ENCODE measurements around the gene RORB.

Gene RORB

DNA sequence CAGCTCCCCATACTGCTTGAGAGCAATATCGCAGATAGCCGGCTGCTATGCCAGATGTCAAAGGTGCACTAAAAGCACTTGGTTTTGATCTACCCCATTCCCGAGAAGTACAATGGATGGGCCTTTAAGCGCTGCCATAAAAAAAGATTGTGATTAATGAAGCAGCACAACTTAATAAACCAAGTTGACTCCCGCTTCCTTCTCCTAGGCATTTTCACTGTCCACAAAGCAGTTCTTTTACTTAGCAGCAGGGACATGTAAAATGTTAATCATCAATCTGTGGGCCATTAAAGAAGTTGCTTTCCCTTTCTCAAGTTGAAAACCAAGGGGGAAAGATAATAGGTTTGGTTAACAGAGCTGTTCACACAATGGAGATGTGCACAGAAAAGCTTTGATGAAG, 214.2 kb downstream of the RORB start:
- no peak for DNase-seq (ENCODE audit: low read depth in 1 of 2, low spot score in 1 of 2)

DNA sequence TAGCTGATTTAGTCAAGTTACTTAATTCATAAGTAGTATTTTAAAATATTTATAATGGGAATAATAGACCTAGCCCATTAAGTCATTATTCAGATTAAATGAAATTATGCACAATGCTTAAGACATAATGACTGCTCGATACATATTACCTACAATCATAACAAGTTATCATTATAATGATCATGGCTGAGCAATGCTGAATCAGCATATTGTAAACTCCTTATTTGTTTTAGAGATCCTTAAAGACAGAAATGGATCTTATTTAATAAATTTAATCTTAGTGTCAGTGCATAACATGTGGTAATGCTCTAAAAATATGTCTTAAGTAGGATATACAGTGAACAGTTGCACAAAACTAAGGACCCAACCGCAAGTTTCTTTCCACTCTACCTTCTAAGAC, 221.6 kb downstream of the RORB start:
- DNase-seq (ENCODE audit: low read depth in 1 of 2, low spot score in 1 of 2) = no peak

DNA sequence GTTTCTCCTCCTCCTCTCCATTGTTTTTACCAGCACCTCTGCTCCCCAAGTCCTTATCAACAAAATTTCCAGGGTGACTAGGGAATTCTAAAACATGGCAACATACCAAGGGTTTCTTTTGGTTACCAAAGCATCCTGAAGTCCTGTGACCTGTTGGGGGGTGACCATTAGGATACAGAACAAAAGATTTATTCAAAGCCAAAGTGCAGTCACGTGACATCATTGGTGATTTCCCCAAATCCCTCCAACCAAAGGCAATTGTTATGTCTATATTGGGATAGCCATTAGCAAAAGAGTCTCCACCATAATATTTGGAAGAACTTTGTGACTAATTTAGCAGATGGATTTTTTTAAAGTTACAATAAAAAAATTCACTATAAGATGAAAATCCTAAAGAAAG, 222.2 kb downstream of the RORB start:
- DNase-seq (ENCODE audit: low read depth in 1 of 2, low spot score in 1 of 2) = no peak

DNA sequence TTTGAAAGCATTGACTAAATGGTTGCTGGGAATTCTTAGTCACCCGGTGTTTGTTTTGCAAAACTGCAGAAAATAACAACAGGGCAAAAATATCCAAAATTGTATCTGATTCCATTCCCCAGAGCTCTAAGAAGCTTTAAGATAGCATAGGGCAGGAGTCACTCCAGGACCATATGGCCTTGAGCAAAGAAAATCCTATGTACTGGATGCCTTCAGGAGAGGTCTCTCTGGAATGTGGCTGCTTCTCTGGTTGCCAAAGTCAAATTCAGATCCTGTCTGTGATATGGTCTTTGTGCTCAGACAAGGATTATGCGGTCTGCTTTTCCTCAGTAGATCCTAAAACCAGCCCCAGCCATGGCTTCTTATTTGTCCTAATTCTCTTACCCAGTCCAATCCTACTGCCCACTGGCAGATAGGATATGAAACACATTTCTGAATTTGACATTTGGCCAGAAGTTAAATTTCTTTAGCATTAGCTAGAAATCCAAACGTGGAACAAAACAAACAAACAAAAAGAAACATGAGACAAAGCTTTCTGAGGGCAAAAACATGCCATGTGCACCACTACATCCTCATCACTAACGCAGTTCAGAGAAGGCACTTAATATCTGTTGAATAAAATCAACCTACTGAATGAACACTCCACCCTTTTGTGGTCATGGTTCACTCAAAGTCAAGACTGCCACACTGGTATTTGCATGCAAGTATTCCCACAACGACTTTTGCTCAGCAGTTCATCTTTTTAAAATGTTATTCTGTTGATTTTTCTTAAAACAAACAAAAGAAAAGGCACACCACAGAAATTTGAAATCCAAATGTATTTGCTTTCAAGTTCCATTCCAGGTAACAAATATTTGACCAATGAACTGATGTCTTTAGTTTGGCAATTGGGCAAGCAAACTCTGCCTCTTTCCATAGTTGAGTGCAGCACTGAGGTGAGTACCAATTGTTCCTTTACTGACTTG, 224.8 kb downstream of the RORB start:
- DNase-seq (ENCODE audit: low read depth in 1 of 2, low spot score in 1 of 2) = no peak

DNA sequence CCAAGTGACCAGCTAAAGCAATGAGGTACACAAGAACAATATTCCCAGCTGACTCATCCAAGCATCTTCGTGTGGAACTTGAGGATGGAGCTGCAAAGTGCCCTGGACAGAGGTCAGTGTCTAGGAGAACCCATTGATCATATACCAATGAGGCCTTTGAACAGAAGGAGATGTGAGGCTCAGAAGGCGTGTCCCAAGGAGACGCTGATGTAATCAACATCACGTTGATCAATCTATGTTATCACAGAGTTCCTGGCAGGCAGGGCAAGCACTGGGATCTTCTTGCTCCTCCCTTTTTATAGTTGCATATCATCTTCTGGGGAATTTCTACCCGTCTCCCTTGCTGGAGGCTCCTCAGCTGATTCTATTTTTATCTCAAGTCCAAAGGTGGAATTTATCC, 227.2 kb downstream of the RORB start:
- no peak for DNase-seq (ENCODE audit: low read depth in 1 of 2, low spot score in 1 of 2)

DNA sequence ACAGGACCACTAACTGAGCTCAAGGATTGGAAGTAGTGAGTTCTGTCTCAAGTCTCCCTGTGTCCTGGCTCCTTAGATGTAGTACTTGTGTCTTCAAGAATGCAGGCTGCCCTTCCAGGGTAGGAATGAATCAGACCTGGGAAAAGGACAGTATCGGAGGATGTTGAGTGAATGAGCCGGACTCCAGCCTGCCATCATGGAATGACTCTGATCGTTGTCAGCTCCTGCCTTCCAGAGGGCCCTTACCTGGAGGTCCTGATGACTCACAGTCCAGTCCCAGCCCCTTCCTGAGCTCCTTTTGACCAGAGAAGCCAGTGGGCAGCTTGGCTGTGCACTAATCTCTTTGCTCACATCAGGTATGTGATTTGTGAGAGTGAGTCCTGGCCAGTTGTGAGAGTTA, 229.4 kb downstream of the RORB start:
- no peak for DNase-seq (ENCODE audit: low read depth in 1 of 2, low spot score in 1 of 2)

DNA sequence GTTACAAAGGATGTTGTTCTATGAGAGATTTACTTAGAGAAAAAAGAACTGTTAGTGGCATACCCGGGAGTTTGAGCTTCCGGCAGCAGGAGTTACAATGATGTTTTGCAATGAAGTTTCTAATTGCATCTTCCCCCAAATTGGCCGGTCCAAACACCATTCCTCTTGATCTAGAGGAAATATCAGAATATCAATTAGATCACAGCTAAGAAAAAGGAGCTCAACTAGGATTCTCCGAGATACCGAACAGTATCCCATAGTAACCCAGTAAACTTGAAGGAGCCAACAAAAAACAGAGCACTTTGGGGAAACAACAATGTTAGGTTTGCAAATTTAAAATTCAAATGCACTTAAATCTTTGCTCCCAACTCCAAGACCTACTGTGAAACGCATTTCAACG, 231.0 kb downstream of the RORB start:
- DNase-seq (ENCODE audit: low read depth in 1 of 2, low spot score in 1 of 2) = no peak

DNA sequence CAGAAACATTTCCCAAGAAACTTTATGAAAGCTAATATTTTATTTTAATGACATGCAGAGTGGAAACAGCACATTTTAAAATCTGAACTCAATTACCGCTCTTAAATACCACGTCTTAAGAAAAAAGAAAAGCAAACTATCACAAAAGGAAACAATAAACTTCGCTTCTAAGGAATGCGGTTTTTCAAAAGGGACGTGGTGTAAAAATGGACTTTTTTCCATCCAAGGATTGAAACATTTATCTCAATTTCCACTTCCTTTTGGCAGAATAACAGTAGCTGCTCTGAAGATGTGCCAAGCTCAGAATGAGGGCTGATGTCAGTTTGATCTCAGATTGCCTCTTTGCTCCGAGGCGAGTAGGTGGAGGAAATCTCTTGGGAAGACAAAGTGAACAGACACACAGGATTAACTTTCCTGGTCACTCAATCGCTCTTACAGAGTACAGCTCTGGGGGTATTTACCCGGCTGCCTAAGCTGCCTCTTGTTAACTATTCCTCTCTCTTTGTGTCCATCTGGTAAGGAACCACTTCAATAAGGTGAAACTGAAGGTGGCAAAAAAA, 232.1 kb downstream of the RORB start:
- no peak for DNase-seq (ENCODE audit: low read depth in 1 of 2, low spot score in 1 of 2)

DNA sequence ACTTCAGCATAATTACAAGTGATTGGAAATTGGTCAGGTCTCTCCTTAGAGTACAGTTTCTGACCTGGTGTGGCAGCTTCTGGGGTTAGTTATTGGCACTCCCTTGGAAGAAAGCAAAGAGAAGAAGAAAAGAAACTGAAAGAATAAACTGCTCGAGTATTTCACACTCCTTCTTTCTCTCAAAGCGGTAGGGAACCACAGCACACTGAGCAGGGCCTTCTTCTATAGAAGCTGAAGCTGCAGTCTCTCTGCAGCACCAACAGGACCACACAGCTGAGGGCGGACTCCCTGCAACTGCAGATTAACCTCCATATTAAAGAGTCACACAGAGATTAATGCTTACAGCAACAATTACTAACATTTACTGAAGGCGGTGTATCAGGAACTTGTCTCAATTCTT, 238.6 kb downstream of the RORB start:
- no peak for DNase-seq (ENCODE audit: low read depth in 1 of 2, low spot score in 1 of 2)

DNA sequence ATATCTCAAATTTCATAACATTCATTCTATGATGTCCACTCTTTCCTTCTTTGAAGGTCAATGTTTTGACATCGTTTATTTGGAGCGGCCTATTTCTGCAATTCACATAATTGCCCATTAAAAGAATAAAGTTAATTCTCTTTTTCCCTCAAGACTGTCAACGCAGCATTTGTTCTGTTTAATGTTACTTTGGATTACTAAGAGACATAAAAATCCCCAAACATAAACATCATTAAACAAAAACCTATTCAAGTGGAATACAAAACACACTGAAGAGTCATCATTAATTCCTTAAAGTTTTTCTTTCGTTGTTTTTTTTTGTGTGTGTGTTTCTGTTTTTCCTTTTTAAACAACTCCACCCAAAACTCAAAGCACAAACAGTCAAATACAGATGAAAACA, 239.5 kb downstream of the RORB start:
- DNase-seq (ENCODE audit: low read depth in 1 of 2, low spot score in 1 of 2) = no peak

DNA sequence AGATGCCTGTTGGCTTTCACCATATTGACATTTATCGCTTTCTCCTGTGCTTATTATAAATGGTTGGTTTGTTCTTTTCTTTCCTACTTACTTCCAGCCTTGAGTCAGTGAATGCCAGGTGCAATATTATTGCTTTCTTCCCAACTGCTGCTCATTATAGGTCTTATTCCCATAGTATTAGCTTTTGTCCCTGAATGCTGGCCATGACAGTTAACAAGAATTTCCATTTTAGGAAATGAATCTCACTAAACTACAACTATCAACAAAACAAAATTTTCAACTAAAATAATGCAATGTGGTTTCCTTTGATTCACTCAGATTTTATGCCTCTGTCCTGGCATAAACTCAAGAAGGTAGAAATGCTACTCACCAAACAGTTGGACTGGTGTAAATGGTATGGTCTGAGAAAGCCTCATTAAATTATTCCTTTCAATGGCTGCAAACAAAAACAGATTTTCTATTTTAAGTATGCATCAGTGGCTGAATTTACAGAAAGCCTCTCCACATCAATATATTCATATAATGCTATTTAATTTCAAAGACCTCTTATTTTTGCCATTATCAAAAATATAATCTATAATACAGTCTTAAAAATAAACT, 245.2 kb downstream of the RORB start:
- DNase-seq (ENCODE audit: low read depth in 1 of 2, low spot score in 1 of 2) = no peak

All from stimulated activated CD4-positive, alpha-beta T cell treated with anti-CD3 and anti-CD28 coated beads, Interleukin-15, amount 100 ng/mL, for 1 hour (primary cell).